M059J (cell line): ENCODE results near the gene HAUS7. TPM values are rescaled to one million over a fixed set of nuclear protein-coding genes. Genes with fewer than 3 reads are reported as not detected.

ENCODE experiments used
- DNase-seq: peaks from one replicate; pipeline ENCODE4 v3.0.0-alpha.2; 2012; ENCODE audit warnings: low read depth
- total RNA-seq: library from RNA; depleted of rRNA; stranded (reverse); fragments of >200 nt; shearing (Covaris generic); gene quantifications from 2 replicates; pipeline ENCODE4 v1.2.3, GENCODE V29; 2014; rRNA removed

The HAUS7 gene
- total RNA-seq: 76.0 and 85.3 TPM in 2 replicates

GRCh38 chrX:153470411-153471363 is at the start of gene HAUS7:
HAUS7 (minus strand) TSS chrX:153470576; CDS start chrX:153470557, 19 bp downstream.
- DNase-seq: peak; percentile 90

GRCh38 chrX:153519569-153520286 is 49.4 kb upstream of the HAUS7 start:
- peak; percentile 63 for DNase-seq

- DNase-seq: no peak
Observed at GRCh38 chrX:153517946-153518834, 47.8 kb upstream of the HAUS7 start.

- DNase-seq: no peak
Observed at GRCh38 chrX:153517423-153517822, 47.0 kb upstream of the HAUS7 start, which contains the start of gene ATP2B3. ATP2B3 (plus strand) TSS chrX:153517642; CDS start chrX:153536248, 18,606 bp downstream.

- DNase-seq: no peak
Observed at GRCh38 chrX:153516073-153516472, 45.7 kb upstream of the HAUS7 start.

- DNase-seq: no peak
Observed at GRCh38 chrX:153515435-153515834, 45.1 kb upstream of the HAUS7 start.

GRCh38 chrX:153514259-153514658 is 43.9 kb upstream of the HAUS7 start:
- no peak for DNase-seq

- no peak for DNase-seq
Observed at GRCh38 chrX:153513265-153513664, 42.9 kb upstream of the HAUS7 start.

GRCh38 chrX:153512501-153512893 is 42.1 kb upstream of the HAUS7 start:
- DNase-seq: no peak

GRCh38 chrX:153511784-153512500 is 41.6 kb upstream of the HAUS7 start:
- no peak for DNase-seq

- DNase-seq: no peak
Observed at GRCh38 chrX:153510383-153510782, 40.0 kb upstream of the HAUS7 start.

GRCh38 chrX:153509592-153509991 is 39.2 kb upstream of the HAUS7 start:
- no peak for DNase-seq

GRCh38 chrX:153507484-153508178 is 37.3 kb upstream of the HAUS7 start:
- DNase-seq: peak; percentile 63

- DNase-seq: no peak
Observed at GRCh38 chrX:153505361-153505760, 35.0 kb upstream of the HAUS7 start.

- DNase-seq: no peak
Observed at GRCh38 chrX:153504445-153505016, 34.2 kb upstream of the HAUS7 start.

- DNase-seq: no peak
Observed at GRCh38 chrX:153502796-153503195, 32.4 kb upstream of the HAUS7 start.

GRCh38 chrX:153502131-153502530 is 31.8 kb upstream of the HAUS7 start:
- no peak for DNase-seq

- no peak for DNase-seq
Observed at GRCh38 chrX:153501530-153501929, 31.2 kb upstream of the HAUS7 start.

- DNase-seq: no peak
Observed at GRCh38 chrX:153500676-153501280, 30.4 kb upstream of the HAUS7 start.
